ENCODE measurements around the gene ATG2B. TPM values are rescaled to one million over a fixed set of nuclear protein-coding genes. Genes with fewer than 3 reads are reported as not detected.

Gene ATG2B
- total and polyA plus RNA-seq, 2 of the 4 experiments (the other 2 are of a cell fraction), result 6.9 to 22.0 TPM

- Histone ChIP-seq H3K79me1 (ENCODE audit: low read depth in 1 of 2, low read length in 2 of 2) (peaks cover 24 to 74% of the 10 kb centered on the region in 2 experiments), H3K27ac (ENCODE audit: insufficient read depth, low read length) (0 out of 2 replicates have a peak overlapping the region, but pooled peaks have one; percentile 4), H4K20me1 (ENCODE audit: insufficient read depth, low read length) (peaks cover 38% of the 10 kb centered on the region), H3K9me3 (ENCODE audit: control insufficient read depth, insufficient read depth, low read length) (no peaks in the 10 kb centered on the region), H2BK120ac (ENCODE audit: low read depth, low read length) (no peak overlapping the region), H2BK20ac (ENCODE audit: low read depth, low read length) (no peak overlapping the region), H2AK9ac (replicated peaks; ENCODE audit: low read depth, low read length, poor library complexity) (peak overlapping the region; percentile 15), H3K23ac (ENCODE audit: low read depth, low read length) (0 out of 2 replicates have a peak overlapping the region, but pooled peaks have one; percentile 2), H3K36me3 (ENCODE audit: control insufficient read depth, insufficient read depth, low read length) (peaks cover 78% of the 10 kb centered on the region), H3K9ac (ENCODE audit: low read depth, low read length) (no peak overlapping the region), H4K5ac (ENCODE audit: low read depth, low read length) (no peak overlapping the region), H2AFZ (replicated peaks; ENCODE audit: low read length, poor library complexity) (no peak overlapping the region), H2BK15ac (ENCODE audit: low read depth, low read length) (no peak overlapping the region), H3K14ac (replicated peaks; ENCODE audit: low read depth, low read length) (peak overlapping the region; percentile 59; the same call in 1 of the 2 replicates), H3K18ac (ENCODE audit: low read depth, low read length) (no peak overlapping the region), H3K9me1 (ENCODE audit: insufficient read depth, low read length) (peaks cover 35% of the 10 kb centered on the region), H3K27me3 (ENCODE audit: control insufficient read depth, insufficient read depth, low read length) (no peaks in the 10 kb centered on the region), H3K56ac (ENCODE audit: extremely low read depth, insufficient read depth, low read length) (no peak overlapping the region), H2BK5ac (ENCODE audit: low read depth, low read length, poor library complexity, severe bottlenecking) (peak overlapping the region; percentile 15), H4K91ac (ENCODE audit: insufficient read depth, low read depth, low read length) (no peak overlapping the region), H3K4me1 (ENCODE audit: control insufficient read depth, insufficient read depth, low read length) (peaks cover 14% of the 10 kb centered on the region), H2AK5ac (ENCODE audit: low read depth, low read length) (no peak overlapping the region), H3K4me3 (ENCODE audit: insufficient read depth, low read depth, low read length) (no peak overlapping the region), H3K4me2 (ENCODE audit: low read depth, low read length) (no peak overlapping the region), H3K4ac (ENCODE audit: low read depth, low read length) (no peak overlapping the region; the same call in 1 of the 2 replicates), H4K8ac (ENCODE audit: low read depth in 2 of 2, low read length in 2 of 2) (peak overlapping the region in 1 of 2 experiments; percentile 40; a peak in 1 of 4 replicates)
- TF ChIP-seq CTCF (conservative IDR thresholded peaks at IDR 0.05; ENCODE audit: low read depth, low read length) (no peak), SMC3 (IDR thresholded peaks at IDR 0.05; ENCODE audit: low read depth, low read length) (0 out of 2 replicates have a peak, but pooled peaks have one; percentile 4), ELK1 (IDR thresholded peaks at IDR 0.05; ENCODE audit: borderline replicate concordance, low read depth, low read length) (no peak), CEBPB (IDR thresholded peaks at IDR 0.05; ENCODE audit: low read depth, low read length) (no peak)
- CTCF ChIA-PET, result interaction anchor here (1.4 kb wide), 1 partner anchor 22 kb away, joined by 3 read pairs; the partner anchor contains the start of gene BDKRB1
- dilution Hi-C loops (cut with HindIII; ENCODE audit: low sequenced_read_pairs, unreplicated experiment) (no loop called here), in situ Hi-C loops (cut with MboI; ENCODE audit: low sequenced_read_pairs) (no loop called here), intact Hi-C loops (cut with micrococcal nuclease) (no loop called here)
- ATAC-seq (ENCODE audit: low read depth) (no peak), DNase-seq (peak; percentile 40)
- no TSS peak for BruUV-seq (replicated peaks)
- POLR2A ChIA-PET (ENCODE audit: unreplicated experiment), result no interaction called here
- no CpG with 5 or more reads among the region's 3 CpGs for WGBS, 2 experiments (ENCODE audit: extremely low coverage in 2 of 2, insufficient read length in 1 of 2)
Observed at GRCh38 chr14:96233661-96234060, 129.5 kb downstream of the ATG2B start.

Measured in IMR-90 (cell line).